Measurements from ENCODE around the gene EID2.

The EID2 gene

GRCh38 chr19:39492225-39492624 lies 47.7 kb downstream of the EID2 start:
- no peak overlapping the region for H3K27ac ChIP-seq
- H3K4me3 ChIP-seq: no peak overlapping the region
- H3K4me1 ChIP-seq: no peaks in the 10 kb centered on the region
- intact Hi-C loops (cut with DNase I; ENCODE audit: low total_unique reads): no loop called here
- peaks cover 0 to 15% of the 10 kb centered on the region in 2 donors for H3K27me3 ChIP-seq
- peaks cover 35 to 48% (median 43%) of the 10 kb centered on the region in 3 donors for H3K36me3 ChIP-seq
- no peak for TF ChIP-seq CTCF (IDR thresholded peaks at IDR 0.05)
- no peak for DNase-seq
- H3K9me3 ChIP-seq: no peaks in the 10 kb centered on the region

GRCh38 chr19:39489756-39490155 lies 50.2 kb downstream of the EID2 start:
- H3K4me1 ChIP-seq: no peaks in the 10 kb centered on the region
- no peaks in the 10 kb centered on the region for H3K27me3 ChIP-seq
- DNase-seq: no peak
- H3K4me3 ChIP-seq: no peak overlapping the region
- no peak overlapping the region for H3K27ac ChIP-seq
- TF ChIP-seq CTCF (IDR thresholded peaks at IDR 0.05): no peak
- peaks cover 49 to 68% (median 67%) of the 10 kb centered on the region in 3 donors for H3K36me3 ChIP-seq
- intact Hi-C loops (cut with DNase I; ENCODE audit: low total_unique reads): no loop called here
- no peaks in the 10 kb centered on the region for H3K9me3 ChIP-seq
